MM.1S (cell line): ENCODE results near the gene SMIM1.

Experiments
- EZH2 ChIP-seq: fragments of 300-600 bp; sonication (generic); optimal IDR thresholded peaks from 2 replicates; pipeline ENCODE3; 2017; ENCODE audit warnings: low read depth, mild to moderate bottlenecking, antibody characterized with exemption, low read length, mixed read lengths
- EZH2phosphoT487 ChIP-seq: fragments of 300-600 bp; sonication (generic); IDR thresholded peaks from 2 replicates; pipeline ENCODE4 v1.6.1; 2018; ENCODE audit warnings: antibody characterized with exemption, low read length
- TF ChIP-seq, protein P1 (sequence below): fragments of 300-600 bp; sonication (generic); IDR thresholded peaks from 2 replicates; pipeline ENCODE4 v1.5.1; 2016; ENCODE audit warnings: antibody characterized with exemption, low read length, mixed read lengths

DNA sequence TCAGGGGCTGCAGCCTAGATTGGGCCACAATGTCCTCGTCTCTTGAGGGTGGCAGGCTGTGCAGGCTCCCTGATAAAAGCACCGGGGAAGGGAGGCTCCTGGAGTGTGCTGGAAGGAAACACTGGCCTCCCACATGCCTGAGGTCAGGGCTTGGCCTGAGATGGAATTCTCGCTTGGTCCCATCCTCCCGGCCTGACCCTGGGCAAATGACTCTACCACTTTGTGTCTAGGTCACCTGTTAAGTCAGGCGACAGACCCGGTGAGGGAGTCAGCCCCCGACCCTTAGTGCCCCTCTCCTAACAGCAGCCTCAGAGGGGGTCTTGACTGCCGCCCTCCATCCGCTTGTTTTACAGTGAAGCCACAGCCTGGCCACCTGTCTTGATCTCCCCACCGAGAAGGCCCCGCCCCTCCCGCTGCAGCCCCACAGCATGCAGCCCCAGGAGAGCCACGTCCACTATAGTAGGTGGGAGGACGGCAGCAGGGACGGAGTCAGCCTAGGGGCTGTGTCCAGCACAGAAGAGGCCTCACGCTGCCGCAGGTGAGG lies 2.5 kb downstream of the SMIM1 start:
- TF ChIP-seq, protein P1, sequence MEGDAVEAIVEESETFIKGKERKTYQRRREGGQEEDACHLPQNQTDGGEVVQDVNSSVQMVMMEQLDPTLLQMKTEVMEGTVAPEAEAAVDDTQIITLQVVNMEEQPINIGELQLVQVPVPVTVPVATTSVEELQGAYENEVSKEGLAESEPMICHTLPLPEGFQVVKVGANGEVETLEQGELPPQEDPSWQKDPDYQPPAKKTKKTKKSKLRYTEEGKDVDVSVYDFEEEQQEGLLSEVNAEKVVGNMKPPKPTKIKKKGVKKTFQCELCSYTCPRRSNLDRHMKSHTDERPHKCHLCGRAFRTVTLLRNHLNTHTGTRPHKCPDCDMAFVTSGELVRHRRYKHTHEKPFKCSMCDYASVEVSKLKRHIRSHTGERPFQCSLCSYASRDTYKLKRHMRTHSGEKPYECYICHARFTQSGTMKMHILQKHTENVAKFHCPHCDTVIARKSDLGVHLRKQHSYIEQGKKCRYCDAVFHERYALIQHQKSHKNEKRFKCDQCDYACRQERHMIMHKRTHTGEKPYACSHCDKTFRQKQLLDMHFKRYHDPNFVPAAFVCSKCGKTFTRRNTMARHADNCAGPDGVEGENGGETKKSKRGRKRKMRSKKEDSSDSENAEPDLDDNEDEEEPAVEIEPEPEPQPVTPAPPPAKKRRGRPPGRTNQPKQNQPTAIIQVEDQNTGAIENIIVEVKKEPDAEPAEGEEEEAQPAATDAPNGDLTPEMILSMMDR = no peak
- no peak for TF ChIP-seq EZH2phosphoT487
- TF ChIP-seq EZH2 = no peak
